Activated naive CD4-positive, alpha-beta T cell treated with anti-CD3 and anti-CD28 coated beads, Interleukin-2, amount 50 U/mL, for 72 hours (primary cell): Measurements from ENCODE around the gene TAF1B. TPM values are rescaled to one million over a fixed set of nuclear protein-coding genes. Genes with fewer than 3 reads are reported as not detected.

Source experiments
- ATAC-seq, 2 donors: fragments of 150-1000 bp; cut with Tn5 transposase; 2 replicates each; pipeline ENCODE4 v1.10.0; 2021; ENCODE audit warnings: mild to moderate bottlenecking in 2 of 2, moderate library complexity in 2 of 2
- DNase-seq, 2 donors: peaks; one replicate each; pipeline ENCODE4 v3.0.0; 2021 to 2022; ENCODE audit warnings: low spot score in 2 of 2
- H3K27ac Mint-ChIP-seq, 2 donors: one replicate each; pipeline ENCODE4 v1.8.0; 2022; ENCODE audit warnings: mild to moderate bottlenecking in 2 of 2, mixed read lengths in 2 of 2
- H3K36me3 Mint-ChIP-seq, 2 donors: one replicate each; pipeline ENCODE4 v1.8.0; 2022; ENCODE audit warnings: mixed read lengths in 2 of 2
- H3K9me3 Mint-ChIP-seq, 2 donors: one replicate each; pipeline ENCODE4 v1.8.0; 2022; ENCODE audit warnings: mixed read lengths in 2 of 2
- total RNA-seq, 2 donors: library from RNA; stranded (reverse); gene quantifications; one replicate each; pipeline ENCODE4 v1.2.3, GENCODE V29; 2022

Gene TAF1B
- total RNA-seq, 2 donors from 2014 or later, result 22.7 to 28.8 TPM

DNA sequence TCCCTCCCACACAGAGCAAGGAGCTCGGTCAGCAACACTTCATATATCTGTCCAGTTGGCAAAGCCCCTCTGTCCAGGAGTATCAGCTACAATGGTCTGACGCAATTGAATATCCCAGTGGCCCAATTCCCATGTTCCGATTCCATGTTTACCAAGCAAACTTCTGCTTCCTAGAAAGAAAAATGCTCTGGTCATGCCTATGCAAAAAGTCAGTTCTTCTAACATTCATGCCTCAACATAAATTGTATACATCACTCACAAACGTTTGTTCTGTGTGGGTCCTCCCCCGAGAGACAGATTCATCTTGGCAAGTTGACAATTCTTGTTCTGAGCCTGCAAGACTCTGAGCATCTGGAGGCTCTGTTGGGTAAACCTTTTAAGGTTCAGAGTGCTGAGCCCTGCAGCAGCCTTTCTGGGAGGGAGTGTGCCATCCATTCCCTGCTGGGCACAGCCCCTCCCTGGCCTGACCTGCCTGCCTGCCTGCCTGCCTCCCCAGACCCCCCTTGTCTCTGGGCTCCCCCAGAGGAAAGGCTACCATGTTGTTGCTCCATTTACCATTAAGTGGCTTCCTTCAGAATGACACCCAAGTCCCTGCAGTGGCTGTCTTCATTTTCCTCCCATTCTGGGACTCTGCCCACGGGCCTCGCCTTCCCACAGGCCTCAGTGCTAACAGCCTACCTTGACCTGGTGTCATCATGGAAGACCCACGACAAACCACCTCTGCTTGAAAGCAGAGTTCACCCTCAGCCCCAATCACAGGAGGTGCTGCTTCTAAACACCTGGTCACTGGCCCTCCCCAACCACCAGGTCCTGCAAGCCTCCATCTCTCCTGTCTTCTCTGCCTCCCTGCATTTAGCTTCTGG, 37.6 kb upstream of the TAF1B start:
- Mint-ChIP-seq H3K27ac (no peak overlapping the region), H3K9me3 (no peaks in the 10 kb centered on the region), H3K36me3 (no peaks in the 10 kb centered on the region)
- no peak for ATAC-seq
- no peak for DNase-seq

DNA sequence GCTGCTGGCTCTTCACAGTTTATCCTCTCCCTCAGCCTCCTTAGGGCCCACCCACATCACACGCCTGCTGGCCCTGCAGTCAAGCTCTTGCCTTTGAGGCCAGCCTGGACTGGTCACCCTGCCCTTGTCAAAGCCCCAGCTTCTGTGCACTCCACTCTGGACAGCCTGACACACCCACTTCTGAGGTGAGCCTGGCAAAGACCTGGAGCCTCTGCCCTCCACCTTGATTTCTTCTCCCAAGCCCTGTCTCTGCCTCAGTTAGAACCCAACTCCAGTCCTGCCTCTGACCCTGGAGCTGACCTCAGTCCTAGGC, 37.0 kb upstream of the TAF1B start:
- DNase-seq, result no peak
- Mint-ChIP-seq H3K36me3 (no peaks in the 10 kb centered on the region), H3K27ac (no peak overlapping the region), H3K9me3 (no peaks in the 10 kb centered on the region)
- no peak for ATAC-seq

DNA sequence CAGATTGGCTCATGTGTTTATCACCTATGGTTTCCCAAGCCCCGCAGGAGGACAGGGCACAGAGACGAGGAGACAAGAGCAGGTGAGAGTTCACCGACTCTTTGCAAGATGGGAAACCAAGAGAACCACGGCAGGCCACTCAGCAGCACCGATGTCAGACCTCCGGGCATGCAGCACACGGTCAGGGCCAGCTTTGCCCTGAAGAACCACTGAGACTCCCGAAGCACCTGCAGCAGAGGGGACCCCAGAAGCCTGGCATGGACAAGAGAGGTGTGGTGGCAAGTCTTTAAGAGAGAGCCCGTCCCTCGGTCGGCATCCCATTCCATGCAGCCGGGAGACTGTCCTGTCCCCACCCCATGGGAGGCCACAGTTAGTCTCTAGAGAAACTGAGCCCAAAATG, 36.6 kb upstream of the TAF1B start:
- Mint-ChIP-seq H3K9me3 (no peaks in the 10 kb centered on the region), H3K36me3 (no peaks in the 10 kb centered on the region), H3K27ac (no peak overlapping the region)
- no peak for ATAC-seq
- DNase-seq, result no peak

DNA sequence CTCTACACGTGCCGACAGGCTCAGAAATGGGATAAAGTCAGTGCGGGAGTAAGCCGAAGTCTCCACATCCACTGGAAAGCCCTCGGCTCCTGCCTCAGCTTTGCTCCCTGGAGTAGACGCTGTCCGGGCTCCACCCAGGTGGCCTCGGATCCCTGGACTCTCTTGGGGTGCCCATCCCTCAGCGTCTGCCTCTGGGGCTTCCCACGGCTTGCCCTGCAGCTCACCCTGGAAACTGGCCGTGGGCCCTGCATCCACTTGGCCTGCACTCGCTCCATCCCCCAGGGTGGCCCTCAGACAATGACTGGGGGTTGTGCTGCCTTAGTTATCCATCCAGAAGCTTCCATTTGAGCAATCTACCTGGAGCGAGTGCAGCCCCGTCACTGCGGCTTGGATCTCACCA, 36.2 kb upstream of the TAF1B start:
- DNase-seq, result no peak
- H3K36me3 Mint-ChIP-seq, result no peaks in the 10 kb centered on the region
- no peak for ATAC-seq
- no peaks in the 10 kb centered on the region for H3K9me3 Mint-ChIP-seq
- no peak overlapping the region for H3K27ac Mint-ChIP-seq

DNA sequence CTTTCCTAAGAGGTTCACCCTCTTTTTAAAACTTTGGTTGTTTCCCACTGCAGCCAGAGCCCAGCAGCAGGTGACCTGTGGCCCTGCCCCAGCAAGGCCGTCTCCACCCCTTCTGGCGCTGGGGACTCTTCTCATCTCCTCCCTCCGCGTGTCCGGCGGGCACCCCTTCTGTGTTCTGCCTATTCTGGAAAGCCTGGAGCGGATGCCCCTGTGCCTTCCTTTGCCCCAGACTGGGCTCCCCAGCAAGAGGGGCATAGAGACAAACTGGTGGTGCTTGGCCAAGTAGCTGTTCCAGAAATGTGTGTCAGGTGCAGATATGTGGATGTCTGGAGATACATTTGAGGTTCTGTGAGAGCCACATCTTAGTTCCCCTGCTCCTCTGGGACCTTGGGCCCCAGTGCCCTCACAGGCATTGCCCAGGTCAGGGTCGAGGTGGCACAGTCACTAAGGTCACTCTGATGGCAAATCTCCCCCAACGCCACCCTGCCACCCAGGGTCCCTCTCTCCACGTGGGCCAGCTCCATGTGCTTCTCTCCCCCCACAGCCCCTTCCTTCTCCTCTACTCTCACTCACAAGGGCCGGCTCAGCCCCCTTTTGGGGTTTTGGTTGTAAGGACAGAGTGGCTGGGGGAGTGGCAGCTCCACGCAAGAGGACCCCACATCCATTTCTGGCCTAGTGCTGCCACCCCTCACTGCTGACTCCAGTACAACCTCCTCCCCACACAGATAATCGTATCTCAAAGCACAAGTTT, 35.5 kb upstream of the TAF1B start:
- H3K9me3 Mint-ChIP-seq, result no peaks in the 10 kb centered on the region
- DNase-seq (no peak), ATAC-seq (no peak)
- peak overlapping the region in 1 of 2 donors; percentile 57 for H3K27ac Mint-ChIP-seq
- H3K36me3 Mint-ChIP-seq, result no peaks in the 10 kb centered on the region

DNA sequence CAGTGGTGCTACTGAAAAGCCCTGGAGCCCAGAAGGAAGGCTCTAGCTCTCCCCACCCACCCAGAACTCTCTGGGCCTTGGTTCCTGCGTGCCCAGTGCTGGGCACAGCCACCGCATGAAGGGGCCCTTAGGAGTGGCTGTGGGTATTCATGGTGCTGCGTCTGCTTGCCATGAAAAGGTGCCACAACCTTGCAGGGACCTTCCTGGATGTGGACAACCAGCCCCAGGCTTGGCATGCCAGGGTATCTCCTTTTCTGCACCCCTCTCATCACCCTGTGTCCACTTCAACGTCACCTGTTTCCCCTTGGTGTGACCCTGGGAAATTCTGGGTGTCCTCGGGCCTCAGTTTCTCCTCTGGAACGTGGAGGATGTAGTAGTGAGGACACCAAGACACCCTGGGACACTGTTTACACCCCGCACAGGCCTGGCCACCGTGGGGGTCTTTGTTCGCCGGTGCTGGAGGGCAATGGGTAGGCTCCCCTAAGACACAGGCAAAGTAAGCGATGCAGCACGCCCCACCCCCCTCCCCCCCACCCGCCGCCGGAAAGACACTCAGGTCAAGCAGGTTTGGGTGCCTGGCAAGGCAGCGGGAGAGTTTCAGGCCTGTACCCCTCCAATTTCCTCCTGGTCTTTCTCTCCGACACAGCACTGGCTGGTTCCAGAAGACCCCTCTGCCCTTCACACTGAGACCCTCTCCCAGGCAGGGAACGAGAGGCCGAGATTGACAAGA, 34.8 kb upstream of the TAF1B start:
- Mint-ChIP-seq H3K27ac (peak overlapping the region in 1 of 2 donors; percentile 29), H3K9me3 (no peaks in the 10 kb centered on the region), H3K36me3 (no peaks in the 10 kb centered on the region)
- ATAC-seq (no peak), DNase-seq (no peak)

DNA sequence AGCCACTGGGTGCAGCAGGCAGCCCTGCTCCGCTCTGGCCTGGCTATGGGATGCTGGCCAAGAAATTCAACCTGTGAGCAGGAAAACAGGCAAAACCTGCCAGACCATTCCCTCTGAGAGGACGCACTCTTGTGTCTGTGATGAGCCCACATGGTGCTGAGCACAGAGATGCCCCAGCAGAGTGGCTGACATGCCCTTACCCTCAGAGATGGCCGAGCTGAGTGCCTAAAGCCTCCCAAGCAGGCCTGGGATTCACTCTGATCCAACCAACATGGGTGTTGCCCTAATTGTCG, 34.3 kb upstream of the TAF1B start:
- H3K27ac Mint-ChIP-seq, result no peak overlapping the region
- no peaks in the 10 kb centered on the region for H3K9me3 Mint-ChIP-seq
- no peak for DNase-seq
- no peaks in the 10 kb centered on the region for H3K36me3 Mint-ChIP-seq
- ATAC-seq, result no peak

DNA sequence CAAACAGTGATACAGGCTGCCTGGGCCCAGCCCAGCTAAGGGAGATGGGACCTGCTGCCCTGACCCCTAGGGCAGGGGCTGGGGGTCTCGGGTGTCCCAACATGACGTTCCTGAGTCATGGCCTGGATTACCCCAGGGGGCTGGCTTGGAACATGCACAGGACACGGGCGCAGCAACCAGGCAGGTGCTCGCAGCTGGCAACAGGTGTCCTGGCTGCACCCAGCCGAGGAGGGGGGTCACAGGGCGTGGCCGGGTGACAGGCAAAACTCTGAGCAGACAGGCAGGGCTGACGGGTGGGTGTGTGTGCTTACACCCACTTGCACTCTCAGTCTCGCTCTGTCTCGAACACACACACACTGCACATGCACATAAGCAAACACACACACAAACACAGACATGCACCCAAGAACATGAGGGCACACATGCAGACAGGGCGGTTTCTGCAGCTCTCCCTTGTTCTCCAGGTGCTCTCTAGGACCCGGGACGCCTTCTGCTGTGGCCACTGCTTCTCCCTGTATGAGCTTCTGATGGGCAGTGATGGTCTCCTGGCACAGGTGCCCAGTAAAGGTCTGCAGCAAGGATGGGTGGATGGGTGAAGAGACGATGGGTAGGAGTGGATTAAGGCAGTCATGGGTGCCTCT, 33.7 kb upstream of the TAF1B start:
- DNase-seq (no peak), ATAC-seq (no peak)
- no peaks in the 10 kb centered on the region for H3K36me3 Mint-ChIP-seq
- H3K27ac Mint-ChIP-seq, result no peak overlapping the region
- H3K9me3 Mint-ChIP-seq, result no peaks in the 10 kb centered on the region

DNA sequence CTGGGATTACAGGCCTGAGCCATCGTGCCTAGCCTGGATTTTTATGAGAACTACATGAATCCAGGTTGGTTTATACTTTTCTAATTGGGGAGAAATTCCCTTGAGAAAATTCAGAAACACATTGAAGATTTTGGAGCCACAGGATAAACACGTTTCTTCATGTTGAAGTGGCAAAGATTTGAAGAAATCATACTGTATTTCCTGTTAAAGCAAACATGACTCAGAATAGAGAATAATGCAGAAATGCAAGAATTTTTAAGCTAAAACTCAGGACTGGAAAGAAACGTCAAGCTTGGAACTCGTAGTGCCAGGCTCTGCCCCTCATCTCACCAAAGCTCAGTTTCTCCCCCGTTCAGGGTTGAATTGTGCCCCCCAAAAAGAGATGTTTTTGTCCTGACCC, 32.1 kb upstream of the TAF1B start:
- no peak overlapping the region for H3K27ac Mint-ChIP-seq
- ATAC-seq, result no peak
- H3K36me3 Mint-ChIP-seq, result no peaks in the 10 kb centered on the region
- DNase-seq, result no peak
- no peaks in the 10 kb centered on the region for H3K9me3 Mint-ChIP-seq

DNA sequence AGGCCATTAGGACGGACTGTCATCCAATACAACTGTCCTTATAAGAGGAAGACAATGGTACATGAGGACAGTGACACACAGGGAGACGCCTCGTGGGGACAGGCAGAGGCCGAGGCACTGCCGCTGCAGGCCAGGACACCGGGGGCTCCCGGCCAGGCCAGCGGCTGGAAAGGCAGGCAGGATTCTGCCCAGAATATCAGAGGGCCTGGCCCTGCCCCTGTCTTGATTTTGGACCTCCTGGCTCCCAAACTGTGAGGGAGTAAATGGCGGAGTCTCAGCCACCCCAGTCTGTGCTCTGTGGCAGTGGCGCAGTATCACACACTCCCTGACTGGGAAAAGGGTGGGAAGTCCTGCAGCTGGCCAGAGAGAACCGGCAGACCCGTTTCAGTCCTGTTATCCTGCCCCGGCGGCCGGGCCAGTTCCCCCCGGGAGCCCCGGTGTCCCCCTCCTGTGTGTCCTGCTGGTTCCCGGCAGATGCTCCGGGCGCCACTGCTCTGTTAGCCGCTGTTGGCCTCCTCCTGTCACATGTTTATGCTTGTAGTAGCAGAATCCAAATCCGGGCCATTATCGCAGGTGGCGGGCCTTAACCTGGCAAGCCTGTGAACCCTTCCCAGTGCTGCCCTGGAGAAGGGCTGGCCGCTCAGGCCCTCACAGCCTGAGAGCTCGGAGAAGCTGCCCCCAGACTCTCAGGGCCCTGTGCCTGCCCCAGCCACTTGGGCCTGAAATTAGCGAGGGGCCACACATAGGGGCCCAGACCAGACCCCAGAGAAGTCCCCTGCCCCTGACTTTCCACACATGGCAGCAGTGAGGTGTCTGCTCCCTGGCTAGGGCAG, 31.4 kb upstream of the TAF1B start:
- Mint-ChIP-seq H3K36me3 (no peaks in the 10 kb centered on the region), H3K27ac (no peak overlapping the region), H3K9me3 (no peaks in the 10 kb centered on the region)
- no peak for DNase-seq
- no peak for ATAC-seq

DNA sequence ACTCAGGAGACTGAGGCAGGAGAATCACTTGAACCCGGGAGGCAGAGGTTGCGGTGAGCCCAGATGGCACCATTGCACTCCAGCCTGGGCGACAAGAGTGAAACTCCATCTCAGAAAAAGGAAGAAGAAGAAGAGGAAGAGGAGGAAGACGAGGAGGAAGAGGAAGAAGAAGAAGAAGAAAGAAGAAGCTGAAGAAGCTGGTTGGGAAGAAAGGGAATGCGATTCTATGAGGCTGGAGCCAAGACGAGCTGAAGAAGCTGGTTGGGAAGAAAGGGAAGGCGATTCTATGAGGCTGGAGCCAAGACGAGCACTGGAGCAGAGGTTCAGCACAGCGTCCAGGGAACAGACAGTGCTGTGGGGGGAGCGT, 30.3 kb upstream of the TAF1B start:
- Mint-ChIP-seq H3K27ac (no peak overlapping the region), H3K9me3 (no peaks in the 10 kb centered on the region), H3K36me3 (no peaks in the 10 kb centered on the region)
- DNase-seq (no peak), ATAC-seq (no peak)

DNA sequence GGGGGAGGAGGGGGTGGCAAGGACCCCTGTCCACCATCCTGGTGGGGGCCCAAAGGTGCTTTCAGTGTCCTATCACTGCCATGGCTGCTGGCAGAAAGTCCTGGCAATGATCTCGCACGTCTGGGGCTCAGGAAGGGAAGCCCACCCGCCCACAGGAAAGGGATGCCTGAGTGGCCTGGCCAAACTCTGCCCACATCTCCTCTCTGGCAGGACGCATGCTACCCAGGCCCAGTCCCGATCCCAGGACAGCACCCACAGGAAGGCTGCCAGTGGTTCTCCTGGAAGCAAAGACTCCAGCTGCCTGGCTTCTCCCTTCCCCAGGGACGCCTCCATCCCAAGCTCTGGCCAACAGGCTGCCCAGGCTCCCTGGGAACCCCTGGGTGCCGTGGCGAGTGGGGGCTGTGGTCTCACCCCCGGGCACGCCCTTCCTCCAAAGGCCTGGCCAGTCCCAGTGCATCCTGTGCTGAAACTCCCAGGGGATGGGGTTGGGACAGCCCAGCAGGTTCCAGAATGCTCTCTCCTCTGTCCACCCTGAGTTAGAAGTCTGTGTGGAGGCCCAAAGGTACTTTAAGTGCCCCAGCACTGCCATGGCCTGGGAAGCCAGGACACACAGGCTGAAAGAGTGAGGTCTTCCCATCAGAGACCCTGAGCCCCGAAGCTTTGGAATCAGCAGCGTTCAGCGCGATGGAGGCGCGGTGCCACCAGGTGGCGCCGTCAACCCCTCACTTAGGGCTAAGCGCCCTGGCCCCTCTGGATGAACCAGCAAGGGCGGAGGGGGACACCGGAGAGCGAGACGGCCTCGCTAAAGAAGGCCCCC, 29.8 kb upstream of the TAF1B start:
- ATAC-seq (peak; percentile 86 to 91), DNase-seq (peak in 1 of 2 donors; percentile 83)
- H3K27ac Mint-ChIP-seq, result no peak overlapping the region
- H3K36me3 Mint-ChIP-seq, result no peaks in the 10 kb centered on the region
- no peaks in the 10 kb centered on the region for H3K9me3 Mint-ChIP-seq

DNA sequence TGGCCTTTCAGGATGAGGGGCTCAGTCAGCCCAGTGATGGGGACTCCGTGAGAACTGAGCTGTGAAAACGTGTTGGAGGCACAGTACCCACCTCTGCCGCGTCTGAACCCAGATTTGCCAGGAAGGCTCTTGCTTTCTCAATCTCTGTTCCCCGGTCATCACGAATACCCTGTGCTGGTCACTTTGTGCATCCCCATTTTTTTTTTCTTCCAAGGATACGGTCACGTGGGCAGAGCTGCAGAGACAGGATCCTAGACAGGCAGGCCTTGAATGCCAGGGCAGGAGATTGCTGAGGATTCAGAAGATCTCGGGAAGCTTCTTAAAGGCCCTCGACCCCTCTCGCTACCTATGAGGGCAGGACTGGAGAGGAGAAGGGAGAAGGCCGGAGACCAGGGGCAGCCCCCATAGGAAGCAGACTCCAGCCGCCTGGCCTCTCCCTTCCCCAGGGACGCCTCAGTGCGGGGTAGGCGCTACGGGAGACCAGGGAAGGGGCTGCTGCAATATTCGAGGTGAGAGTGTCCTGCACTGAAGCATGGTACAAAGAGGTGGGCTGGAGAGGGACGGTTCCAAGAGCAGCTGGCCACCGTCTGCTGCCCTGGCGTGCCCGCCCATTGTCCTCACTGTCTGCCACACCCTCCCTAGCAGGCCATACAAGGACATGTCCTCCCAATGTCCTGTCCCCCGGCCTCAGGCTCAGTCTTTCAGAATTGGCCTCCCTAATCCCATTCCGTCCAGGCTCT, 29.0 kb upstream of the TAF1B start:
- ATAC-seq, result no peak
- no peaks in the 10 kb centered on the region for H3K9me3 Mint-ChIP-seq
- H3K36me3 Mint-ChIP-seq, result no peaks in the 10 kb centered on the region
- no peak overlapping the region for H3K27ac Mint-ChIP-seq
- no peak for DNase-seq

DNA sequence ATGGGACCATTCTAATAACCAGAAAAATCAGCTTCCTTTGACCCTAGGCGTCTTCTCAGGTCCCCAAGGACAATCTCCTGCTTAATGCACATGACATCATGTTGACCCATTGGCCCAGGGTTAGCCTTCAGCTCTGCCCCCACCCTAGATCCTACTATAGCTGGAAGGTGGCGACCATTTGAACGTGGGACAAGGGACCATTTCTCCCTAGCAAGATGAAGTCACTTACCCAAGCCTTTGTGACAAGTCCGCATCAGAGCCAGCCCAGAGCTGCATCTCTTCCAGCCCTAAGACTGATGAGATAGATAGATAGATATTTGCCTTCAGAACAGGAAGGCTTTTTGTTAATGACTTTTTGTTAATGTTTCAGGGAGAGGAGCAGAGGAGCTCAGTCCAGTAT, 28.2 kb upstream of the TAF1B start:
- no peak overlapping the region for H3K27ac Mint-ChIP-seq
- no peaks in the 10 kb centered on the region for H3K36me3 Mint-ChIP-seq
- ATAC-seq, result no peak
- no peak for DNase-seq
- no peaks in the 10 kb centered on the region for H3K9me3 Mint-ChIP-seq

DNA sequence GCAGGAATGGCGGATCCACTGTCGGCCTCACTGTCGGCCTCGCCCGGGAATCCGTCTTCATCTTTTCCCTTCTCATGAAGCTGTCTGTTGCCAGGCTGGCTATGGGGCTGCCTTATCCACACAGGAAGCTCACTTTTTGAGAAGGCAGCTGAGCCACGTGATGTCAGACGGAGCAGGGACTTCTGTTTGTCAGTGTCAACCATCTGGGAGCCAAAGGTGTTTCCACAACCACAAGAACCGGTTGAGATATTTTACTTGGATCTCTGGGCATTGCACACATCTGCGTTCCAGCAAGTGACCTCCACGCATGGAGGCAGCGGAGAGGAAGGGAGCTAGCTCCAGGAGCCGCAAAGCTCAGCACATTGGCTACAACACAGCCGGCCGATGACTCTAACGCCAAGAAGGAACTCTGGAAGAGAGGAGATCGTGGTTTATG, 27.4 kb upstream of the TAF1B start:
- no peak for ATAC-seq
- H3K36me3 Mint-ChIP-seq, result no peaks in the 10 kb centered on the region
- no peak for DNase-seq
- no peak overlapping the region for H3K27ac Mint-ChIP-seq
- no peaks in the 10 kb centered on the region for H3K9me3 Mint-ChIP-seq
